SIG-M5 treated with dmso at 0.1 percent for 504 hours (cell line): ENCODE measurements around the gene HNRNPM.
A peak's percentile ranks its signal among the peaks of the same experiment; 100 is the strongest.
"Not testable (repeated sequence)": the region's sequence is repeated elsewhere in the genome, so short reads cannot be mapped to it uniquely, and the experiment has no call there.

ENCODE experiments used
- DNase-seq: peaks from one replicate; lab custom pipeline; 2025; ENCODE audit not compliant: unreplicated experiment; lab: John Stamatoyannopoulos, UW

The HNRNPM gene

DNA sequence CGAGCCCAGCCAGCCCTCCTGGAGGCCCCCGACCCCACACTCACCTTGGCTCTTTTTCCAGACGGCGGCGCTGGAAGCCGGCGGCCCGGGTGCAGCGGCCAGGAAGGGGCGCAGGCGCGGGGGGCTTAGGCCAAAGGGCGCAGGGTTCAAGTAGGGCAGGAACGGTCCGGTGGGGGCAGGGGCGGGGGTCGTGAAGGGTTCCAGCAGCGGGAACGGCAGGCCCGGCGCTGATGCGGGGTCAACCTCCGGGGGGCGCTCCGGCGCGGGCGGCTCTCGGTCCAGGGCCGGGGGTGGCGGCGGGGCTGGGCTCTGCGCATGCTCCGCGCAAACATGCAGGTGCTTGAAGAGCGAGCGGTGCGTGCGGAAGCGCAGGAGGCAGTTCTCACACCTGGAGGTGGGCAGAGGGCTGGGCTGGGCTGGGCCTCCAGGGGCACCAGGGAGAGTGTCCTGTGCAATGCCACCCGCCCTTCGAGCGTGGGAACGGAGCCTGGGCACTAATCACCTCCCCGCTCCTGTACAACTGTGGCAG lies 66.9 kb downstream of the HNRNPM start:
- no peak for DNase-seq

GRCh38 chr19:8512115-8512967 lies 67.6 kb downstream of the HNRNPM start:
- peak; percentile 44 for DNase-seq

DNA sequence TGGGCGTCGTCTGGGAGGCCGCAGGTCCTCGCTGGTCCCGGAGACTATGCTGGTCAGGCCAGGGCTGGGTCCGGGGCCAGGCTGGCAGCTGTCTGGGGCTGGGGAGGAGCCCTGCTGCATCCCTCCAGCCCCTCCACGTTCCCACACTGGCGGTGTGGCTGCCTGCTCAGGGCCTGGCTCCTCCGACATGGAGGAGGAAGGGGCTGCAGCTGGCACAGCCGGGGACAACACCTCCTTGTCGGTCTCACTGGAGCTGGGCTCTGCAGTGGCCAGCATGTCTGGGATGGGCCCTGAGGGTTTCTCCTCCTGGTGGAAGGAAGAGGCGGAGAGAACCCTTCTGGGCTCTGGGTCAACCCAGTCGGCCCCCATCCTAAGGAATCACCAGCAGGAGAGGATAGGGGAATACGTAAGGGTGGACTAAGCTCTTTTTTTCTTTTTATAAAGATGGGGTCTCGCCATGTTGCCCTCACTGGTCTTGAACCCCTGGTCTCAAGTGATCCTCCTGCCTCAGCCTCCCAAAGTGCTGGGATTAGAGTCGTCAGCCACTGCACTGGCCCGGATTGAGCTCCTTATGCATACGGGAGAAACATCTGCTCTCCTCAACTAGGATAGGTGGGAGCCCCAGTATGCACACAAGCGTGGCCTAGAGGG lies 68.4 kb downstream of the HNRNPM start:
- DNase-seq = no peak

GRCh38 chr19:8513687-8514504 lies 69.1 kb downstream of the HNRNPM start, which contains the start of gene ZNF414:
ZNF414 (minus strand) TSS chr19:8514167; CDS start chr19:8514046, 121 bp downstream.
- peak; percentile 92 for DNase-seq

DNA sequence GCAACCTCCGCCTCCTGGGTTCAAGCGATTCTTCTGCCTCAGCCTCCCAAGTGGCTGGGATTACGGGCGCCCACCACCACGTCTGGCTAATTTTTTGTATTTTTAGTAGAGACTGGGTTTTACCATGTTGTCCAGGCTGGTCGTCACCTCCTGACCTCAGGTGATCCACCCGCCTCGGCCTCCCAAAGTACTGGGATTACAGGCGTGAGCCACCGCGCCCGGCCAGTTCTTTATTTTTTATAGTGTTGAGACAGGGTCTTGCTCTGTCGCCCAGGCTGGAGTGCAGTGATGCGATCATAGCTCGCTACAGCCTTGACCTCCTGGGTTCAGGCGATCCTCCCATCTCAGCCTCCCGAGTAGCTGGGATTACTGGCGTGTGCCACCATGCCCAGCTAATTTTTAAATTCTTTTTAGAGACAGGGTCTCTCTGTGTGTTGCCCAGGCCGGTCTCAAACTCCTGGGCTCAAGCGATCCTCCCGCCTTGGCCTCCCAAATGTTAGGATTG lies 69.8 kb downstream of the HNRNPM start:
- DNase-seq = not testable (repeated sequence)

- peak; percentile 88 for DNase-seq
Observed at GRCh38 chr19:8515317-8515716, 70.5 kb downstream of the HNRNPM start.

DNA sequence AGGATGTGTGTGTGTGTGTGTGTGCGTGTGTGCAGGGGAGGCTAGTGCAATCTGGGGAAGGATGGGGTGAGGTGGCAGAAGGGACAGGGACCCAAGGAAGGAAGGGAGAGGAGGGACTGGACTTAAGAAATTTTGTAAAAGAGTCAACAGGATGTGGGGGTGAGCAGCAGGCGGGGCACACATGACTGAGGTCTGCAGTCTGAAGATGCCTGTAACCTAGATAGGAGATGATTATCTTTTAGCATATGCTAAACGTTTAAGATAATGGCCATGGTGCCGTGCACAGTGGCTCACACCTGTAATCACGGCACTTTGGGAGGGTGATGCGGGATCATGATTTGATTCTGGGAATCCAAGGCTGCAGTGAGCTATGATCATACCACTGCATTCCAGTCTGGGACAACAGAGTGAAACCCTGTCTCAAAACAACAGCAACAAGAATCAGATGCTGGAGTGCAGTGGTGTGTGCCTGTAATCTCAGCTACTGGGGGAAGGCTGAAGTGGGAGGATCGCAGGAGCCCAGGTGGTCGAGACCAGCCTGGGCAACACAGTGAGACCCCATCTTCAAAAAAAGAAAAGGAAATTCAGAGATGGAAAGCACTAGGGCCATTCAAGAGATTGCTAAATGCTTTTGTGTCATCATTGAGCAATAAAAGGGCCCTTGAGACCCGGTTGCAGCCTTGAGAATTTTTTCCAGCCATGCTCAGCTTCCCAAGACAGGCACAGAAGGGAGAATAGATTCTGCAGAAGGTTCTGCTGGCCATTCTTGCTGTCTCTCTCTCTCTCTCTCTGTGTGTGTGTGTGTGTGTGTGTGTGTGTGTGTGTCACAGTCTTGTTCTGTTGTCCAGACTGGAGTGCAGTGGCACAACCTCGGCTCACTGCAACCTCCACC lies 73.0 kb downstream of the HNRNPM start:
- peak; percentile 86 for DNase-seq

DNA sequence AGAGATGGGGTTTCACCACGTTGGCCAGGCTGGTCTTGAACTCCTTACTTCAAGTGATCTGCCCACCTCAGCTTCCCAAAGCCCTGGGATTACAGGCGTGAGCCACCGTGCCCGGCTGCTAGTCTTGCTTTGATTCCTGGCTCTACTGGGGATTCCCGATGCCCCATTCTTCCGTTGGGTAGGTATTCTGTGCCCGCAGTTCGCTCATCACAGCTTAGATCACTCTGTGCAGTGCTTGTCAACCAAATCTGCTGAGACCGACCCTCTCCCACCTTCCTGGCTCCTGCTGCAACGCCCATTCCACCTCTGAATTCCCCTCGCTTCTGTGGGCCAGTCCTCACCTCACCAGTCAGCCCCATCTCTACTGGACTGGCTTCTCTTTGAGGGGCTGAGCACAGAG lies 73.8 kb downstream of the HNRNPM start:
- DNase-seq = no peak

DNA sequence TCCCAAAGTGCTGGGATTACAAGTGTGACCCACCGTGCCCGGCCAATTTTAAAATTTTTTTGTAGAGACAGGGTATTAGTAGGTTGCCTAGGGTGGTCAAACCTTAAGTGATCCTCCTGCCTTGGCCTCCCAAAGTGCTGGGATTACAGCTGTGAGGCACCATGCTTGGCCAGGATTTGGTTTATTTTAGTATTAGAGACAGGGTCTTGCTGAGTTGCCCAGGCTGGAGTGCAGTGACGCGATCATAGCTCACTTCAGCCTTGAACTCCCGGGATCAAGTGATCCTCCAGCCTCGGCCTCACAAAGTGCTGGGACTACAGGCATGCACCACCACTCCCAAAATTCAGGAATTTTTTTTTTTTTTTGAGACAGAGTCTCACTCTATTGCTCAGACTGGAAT lies 74.6 kb downstream of the HNRNPM start:
- no peak for DNase-seq

- DNase-seq = no peak
Observed at GRCh38 chr19:8525401-8525684, 80.6 kb downstream of the HNRNPM start.

DNA sequence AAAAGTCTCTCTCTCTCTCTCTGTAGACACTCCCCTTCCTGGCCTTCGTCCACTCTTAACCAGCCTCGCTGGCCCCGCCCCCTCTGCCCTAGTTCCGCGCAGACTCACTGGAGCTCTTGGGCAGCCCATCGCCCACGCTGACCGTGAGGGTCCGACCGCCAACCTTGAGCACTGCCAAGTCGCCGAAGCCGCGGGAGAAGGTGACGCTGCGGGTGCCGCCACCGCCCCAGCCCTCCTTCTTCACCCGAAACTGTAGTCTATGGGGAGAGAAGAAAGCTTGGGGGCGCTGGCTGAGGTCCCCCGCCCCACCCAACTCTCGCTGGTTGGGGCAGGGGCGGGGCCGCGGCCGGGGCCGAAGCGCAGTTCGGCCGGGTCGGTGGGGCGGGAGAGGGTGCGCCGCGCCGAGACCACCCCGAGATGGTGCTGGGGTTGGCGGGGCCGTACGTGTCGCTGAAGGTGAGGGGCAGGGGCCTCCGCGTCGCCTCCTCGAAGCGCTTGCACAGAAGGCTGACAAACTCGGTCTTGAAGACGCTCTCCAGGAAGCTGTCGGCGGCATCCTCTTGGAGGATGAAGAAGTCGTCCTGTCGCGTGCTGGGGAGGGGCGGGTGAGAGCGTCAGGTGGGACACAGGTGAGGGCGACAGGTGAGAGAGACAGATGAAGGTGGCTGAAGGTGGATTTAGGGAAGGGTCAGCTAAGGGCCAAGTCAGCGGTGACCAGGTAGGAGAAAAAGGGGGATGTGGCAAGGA lies 81.7 kb downstream of the HNRNPM start:
- no peak for DNase-seq

DNA sequence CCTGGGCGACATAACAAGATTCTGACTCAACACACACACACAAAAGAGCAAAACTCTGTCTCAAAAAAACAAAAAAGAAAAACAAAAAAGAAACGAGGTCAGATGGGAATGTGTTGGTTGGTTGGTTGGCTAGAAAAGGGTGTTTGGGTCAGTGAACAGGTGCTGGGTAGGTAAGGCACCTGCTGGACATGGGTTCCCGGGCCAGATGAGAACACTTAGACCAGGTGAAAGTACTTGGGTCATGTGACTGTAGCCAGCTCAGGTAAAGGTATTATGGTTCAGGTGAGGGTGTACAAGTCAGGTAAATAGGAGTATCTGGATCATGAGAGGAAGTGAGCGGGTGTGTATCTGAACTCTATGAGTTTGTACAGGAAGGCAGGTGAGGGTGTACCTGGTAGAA lies 83.7 kb downstream of the HNRNPM start:
- no peak for DNase-seq

DNA sequence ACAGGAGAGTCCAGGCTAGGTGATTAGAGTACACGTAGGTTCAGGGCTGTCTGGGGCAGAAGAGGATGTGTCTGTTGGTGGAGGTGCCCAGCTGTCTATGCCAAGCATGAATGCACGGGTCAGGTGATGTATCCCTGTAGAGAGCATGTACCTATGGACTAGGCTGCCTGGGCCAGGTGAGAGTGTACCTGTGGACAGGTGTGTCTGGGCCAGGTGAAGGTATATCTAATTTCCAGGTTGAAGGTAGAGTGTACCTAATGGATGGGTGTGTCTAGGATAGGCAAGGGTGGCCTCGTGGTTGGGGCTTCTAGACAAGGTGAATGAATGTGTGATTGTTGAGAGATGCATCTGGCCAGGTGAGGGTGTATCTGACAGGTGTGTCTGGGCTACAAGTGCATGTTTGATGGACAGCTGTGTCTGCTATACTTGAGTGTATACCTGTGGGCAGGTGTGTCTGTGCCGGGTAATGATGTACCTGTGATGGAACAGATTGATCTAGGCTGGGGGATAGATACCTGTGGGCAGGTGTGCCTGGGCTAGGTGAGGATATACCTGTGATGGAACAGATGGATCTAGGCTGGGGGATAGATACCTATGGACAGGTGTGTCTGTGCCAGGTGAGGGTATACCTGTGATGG lies 84.7 kb downstream of the HNRNPM start:
- no peak for DNase-seq

GRCh38 chr19:8530061-8530679 lies 85.4 kb downstream of the HNRNPM start:
- DNase-seq = no peak

GRCh38 chr19:8531470-8531869 lies 86.7 kb downstream of the HNRNPM start:
- DNase-seq = no peak

GRCh38 chr19:8532225-8532624 lies 87.5 kb downstream of the HNRNPM start:
- DNase-seq = no peak

- DNase-seq = no peak
Observed at GRCh38 chr19:8536282-8536681, 91.5 kb downstream of the HNRNPM start.

GRCh38 chr19:8537099-8537498 lies 92.3 kb downstream of the HNRNPM start:
- no peak for DNase-seq
